T-helper 1 cell treated with Interleukin-12 subunit alpha and Interleukin-12 subunit beta and Interleukin-4 antibody, amounts not matched to agents 30 μg/mL and 1 μg/mL, for 36 hours (primary cell): Measurements from ENCODE around the gene ZNF630.
A peak's percentile ranks its signal among the peaks of the same experiment; 100 is the strongest.
"Not testable (repeated sequence)": the region's sequence is repeated elsewhere in the genome, so short reads cannot be mapped to it uniquely, and the experiment has no call there.

Experiments used
- H3K27ac Mint-ChIP-seq: one replicate; pipeline ENCODE4 v1.8.0; 2021; ENCODE audit warnings: mild to moderate bottlenecking, mixed read lengths
- H3K27me3 Mint-ChIP-seq: one replicate; pipeline ENCODE4 v1.8.0; 2021; ENCODE audit warnings: low read depth, mixed read lengths
- H3K36me3 Mint-ChIP-seq: one replicate; pipeline ENCODE4 v1.8.0; 2021; ENCODE audit warnings: low read depth, mixed read lengths
- H3K4me1 Mint-ChIP-seq: one replicate; pipeline ENCODE4 v1.8.0; 2021; ENCODE audit warnings: low read depth, mixed read lengths
- H3K4me3 Mint-ChIP-seq: one replicate; pipeline ENCODE4 v1.8.0; 2021; ENCODE audit warnings: mild to moderate bottlenecking, moderate library complexity, mixed read lengths
- H3K9me3 Mint-ChIP-seq: one replicate; pipeline ENCODE4 v1.8.0; 2021; ENCODE audit warnings: mixed read lengths

The ZNF630 gene

GRCh38 chrX:48071064-48071985 is at the start of gene ZNF630:
ZNF630 (minus strand) TSS chrX:48071640; CDS start chrX:48066886, 4,754 bp downstream.
- H3K4me1 Mint-ChIP-seq = peaks cover 7% of the 10 kb centered on the region
- H3K27me3 Mint-ChIP-seq = no peaks in the 10 kb centered on the region
- H3K4me3 Mint-ChIP-seq = peak within 1 kb of the TSS; percentile 86
- peaks cover 6% of the 10 kb centered on the region for H3K36me3 Mint-ChIP-seq
- peak within 1 kb of the TSS; percentile 79 for H3K27ac Mint-ChIP-seq
- no peaks in the 10 kb centered on the region for H3K9me3 Mint-ChIP-seq

DNA sequence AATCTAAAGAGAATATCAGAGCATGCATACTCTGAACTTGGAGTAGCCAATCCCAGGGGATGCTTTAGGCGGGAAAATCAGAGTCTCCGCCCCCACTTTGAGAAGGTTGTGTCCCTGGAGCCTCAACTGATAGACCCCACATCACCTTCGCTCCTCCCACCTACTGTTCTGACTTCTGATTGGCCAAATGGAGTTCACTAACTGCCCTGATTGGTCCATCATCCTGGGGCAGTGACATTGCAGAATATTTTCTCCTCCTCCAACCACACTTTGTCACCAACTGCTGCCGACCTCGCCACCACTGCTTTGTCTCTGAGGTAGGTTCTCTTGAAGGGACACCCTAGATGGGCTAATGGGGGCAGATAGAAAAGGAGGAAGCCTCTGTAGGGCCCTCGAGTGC is 36.3 kb upstream of the ZNF630 start:
- Mint-ChIP-seq H3K27me3 (peaks cover 3% of the 10 kb centered on the region), H3K9me3 (no peaks in the 10 kb centered on the region), H3K4me1 (no peaks in the 10 kb centered on the region), H3K4me3 (no peak overlapping the region), H3K27ac (no peak overlapping the region), H3K36me3 (no peaks in the 10 kb centered on the region)

DNA sequence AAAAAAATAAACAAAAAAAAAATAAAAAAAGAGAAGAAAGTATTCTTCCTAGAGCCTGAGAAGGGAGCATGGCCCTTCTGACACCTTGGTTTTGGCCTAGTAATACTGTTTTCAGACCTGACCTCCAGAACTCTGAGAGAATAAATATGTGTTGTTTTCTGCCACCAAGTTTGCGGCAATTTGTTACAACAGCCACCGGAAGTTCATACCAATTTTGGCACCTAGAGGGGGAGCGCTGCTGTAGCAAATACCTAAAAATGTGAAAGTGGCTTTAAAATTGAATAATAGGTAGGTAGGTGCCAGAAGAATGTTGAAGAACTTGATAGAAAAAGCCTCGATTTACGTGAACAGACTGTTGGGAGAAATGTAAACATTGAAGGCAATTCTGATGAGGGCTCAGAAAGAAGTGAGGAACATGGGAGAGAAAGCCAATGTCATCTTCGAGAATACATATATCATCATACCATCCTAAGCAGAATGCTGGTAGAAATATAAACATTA is 31.5 kb upstream of the ZNF630 start:
- H3K4me1 Mint-ChIP-seq = no peaks in the 10 kb centered on the region
- H3K36me3 Mint-ChIP-seq = no peaks in the 10 kb centered on the region
- peaks cover 3% of the 10 kb centered on the region for H3K27me3 Mint-ChIP-seq
- H3K27ac Mint-ChIP-seq = no peak overlapping the region
- no peak overlapping the region for H3K4me3 Mint-ChIP-seq
- H3K9me3 Mint-ChIP-seq = no peaks in the 10 kb centered on the region

DNA sequence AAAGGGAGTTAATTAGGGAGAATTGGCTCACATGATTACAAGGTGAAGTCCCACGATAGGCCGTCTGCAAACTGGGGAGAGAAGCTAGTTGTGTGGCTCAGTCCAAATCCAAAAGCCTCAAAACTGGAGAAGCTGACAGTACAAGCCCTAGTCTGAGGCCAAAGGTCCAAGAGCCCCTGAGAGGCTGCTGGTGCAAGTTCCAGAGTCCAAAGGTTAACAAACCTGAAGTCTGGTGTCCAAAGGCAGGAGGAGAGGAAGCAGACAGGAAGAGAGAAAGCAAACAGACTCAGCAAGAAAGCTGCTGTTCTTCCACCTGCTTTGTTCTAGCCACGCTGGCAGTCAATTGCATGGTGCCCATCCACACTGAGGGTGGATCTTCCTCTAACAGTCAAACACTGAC is 30.0 kb upstream of the ZNF630 start:
- H3K4me3 Mint-ChIP-seq = no peak overlapping the region
- H3K9me3 Mint-ChIP-seq = no peaks in the 10 kb centered on the region
- peaks cover 3% of the 10 kb centered on the region for H3K27me3 Mint-ChIP-seq
- H3K27ac Mint-ChIP-seq = no peak overlapping the region
- no peaks in the 10 kb centered on the region for H3K36me3 Mint-ChIP-seq
- H3K4me1 Mint-ChIP-seq = no peaks in the 10 kb centered on the region

GRCh38 chrX:48092558-48092957 is 21.1 kb upstream of the ZNF630 start:
- H3K36me3 Mint-ChIP-seq, H3K9me3 Mint-ChIP-seq, H3K4me3 Mint-ChIP-seq, H3K27me3 Mint-ChIP-seq, H3K4me1 Mint-ChIP-seq, H3K27ac Mint-ChIP-seq: not testable (repeated sequence)

DNA sequence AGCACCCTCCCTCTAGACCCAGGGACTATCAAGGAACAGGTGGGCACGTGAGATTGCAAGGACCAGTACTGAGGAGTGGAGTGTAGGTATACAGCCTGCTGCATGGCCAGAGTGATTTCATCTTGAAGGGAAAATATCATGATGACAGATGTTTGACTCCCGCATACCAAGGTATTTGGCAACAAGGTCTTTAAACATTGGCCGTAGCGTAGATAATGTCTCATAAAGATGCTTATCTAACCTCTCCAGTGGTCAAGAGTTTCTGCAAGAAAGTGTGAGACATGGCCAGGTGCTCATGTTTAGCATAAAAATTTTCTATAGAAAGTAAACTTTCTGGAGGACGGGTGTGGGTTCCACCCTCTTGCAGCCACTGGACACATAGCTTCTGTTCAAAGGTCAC is 18.7 kb upstream of the ZNF630 start:
- Mint-ChIP-seq H3K4me1 (no peaks in the 10 kb centered on the region), H3K9me3 (no peaks in the 10 kb centered on the region), H3K27me3 (no peaks in the 10 kb centered on the region), H3K36me3 (no peaks in the 10 kb centered on the region), H3K27ac (no peak overlapping the region), H3K4me3 (no peak overlapping the region)

DNA sequence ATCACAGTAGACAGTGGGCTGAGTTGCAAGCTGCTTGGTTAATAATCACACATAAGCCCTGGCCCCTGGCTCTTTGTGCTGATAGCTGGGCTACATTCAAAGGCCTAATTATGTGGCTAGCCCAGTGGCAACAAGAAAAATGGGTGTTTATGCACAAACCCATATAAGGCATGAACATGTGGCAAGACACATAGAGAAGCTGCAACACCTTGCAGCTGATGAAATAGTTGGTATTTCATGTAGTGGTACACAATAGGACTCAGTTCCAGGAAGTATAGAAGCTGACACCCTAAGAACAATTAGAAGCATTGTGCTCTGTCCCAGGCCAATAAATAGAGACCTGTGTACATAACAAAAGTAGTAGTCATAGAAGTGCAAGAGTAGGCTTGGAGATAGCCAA is 14.6 kb upstream of the ZNF630 start:
- no peak overlapping the region for H3K27ac Mint-ChIP-seq
- no peak overlapping the region for H3K4me3 Mint-ChIP-seq
- H3K36me3 Mint-ChIP-seq = no peaks in the 10 kb centered on the region
- no peaks in the 10 kb centered on the region for H3K4me1 Mint-ChIP-seq
- no peaks in the 10 kb centered on the region for H3K27me3 Mint-ChIP-seq
- no peaks in the 10 kb centered on the region for H3K9me3 Mint-ChIP-seq

- Mint-ChIP-seq H3K27ac (no peak overlapping the region), H3K36me3 (no peaks in the 10 kb centered on the region), H3K9me3 (no peaks in the 10 kb centered on the region), H3K27me3 (no peaks in the 10 kb centered on the region), H3K4me1 (no peaks in the 10 kb centered on the region), H3K4me3 (no peak overlapping the region)
These were observed 12.3 kb upstream of the ZNF630 start for GRCh38 chrX:48083706-48084105.

DNA sequence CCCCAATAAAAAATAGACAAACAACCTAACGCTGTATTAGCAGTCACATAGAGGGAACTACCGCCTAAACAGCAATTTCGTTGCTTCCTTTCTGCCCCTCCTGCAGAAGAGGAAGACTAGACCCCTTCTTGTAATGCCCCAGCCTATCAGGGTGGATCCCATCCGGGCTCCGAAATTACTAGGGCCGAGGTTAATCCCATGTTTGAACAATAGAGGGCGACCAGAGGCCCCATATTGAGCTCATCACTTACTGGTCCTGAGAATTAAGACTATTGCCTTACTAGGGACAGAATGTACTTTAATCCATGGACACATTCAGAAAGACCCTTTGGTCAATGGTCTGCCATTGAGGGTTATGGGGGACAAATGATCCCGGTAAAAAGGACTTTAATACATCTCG is 11.8 kb upstream of the ZNF630 start:
- no peaks in the 10 kb centered on the region for H3K36me3 Mint-ChIP-seq
- H3K27ac Mint-ChIP-seq = no peak overlapping the region

GRCh38 chrX:48076343-48076742 is 4.9 kb upstream of the ZNF630 start:
- Mint-ChIP-seq H3K27ac (no peak overlapping the region), H3K36me3 (no peaks in the 10 kb centered on the region), H3K4me3 (no peak overlapping the region), H3K4me1 (no peaks in the 10 kb centered on the region), H3K9me3 (no peaks in the 10 kb centered on the region), H3K27me3 (no peaks in the 10 kb centered on the region)

More for the DNA sequence above, 11.8 kb upstream of the ZNF630 start:
- no peaks in the 10 kb centered on the region for H3K9me3 Mint-ChIP-seq
- no peaks in the 10 kb centered on the region for H3K27me3 Mint-ChIP-seq
- H3K4me3 Mint-ChIP-seq = no peak overlapping the region
- no peaks in the 10 kb centered on the region for H3K4me1 Mint-ChIP-seq

DNA sequence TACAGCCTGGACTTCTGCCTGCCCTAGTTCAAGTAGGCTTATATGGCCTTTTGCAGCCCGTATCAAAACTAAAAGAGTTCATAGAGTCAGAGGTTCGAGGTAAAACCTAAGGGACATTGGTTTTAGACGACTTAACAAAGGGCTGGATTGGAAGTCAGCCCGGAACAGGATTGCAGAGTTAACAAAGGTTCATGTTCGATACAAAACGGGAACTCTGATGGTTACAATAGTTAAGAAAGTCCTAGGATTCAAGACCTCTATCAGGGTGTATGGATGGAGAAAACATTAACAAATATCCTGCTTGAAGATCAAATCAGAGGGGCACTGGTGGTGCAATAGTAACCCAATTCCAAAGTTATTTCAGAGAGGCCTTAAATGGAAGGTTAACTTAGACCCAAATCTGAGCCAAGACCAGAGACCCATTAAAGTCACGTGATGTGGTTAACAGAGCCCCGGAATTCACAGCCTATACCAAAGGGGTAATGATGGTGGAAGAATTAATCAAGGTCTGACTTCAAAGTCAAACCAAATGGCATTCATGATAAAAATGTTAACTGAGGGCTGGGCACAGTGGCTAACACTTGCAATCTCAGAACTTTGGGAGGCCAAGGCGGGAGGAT is 656 bp upstream of the ZNF630 start:
- H3K36me3 Mint-ChIP-seq = peaks cover 6% of the 10 kb centered on the region
- H3K27me3 Mint-ChIP-seq = no peaks in the 10 kb centered on the region
- H3K9me3 Mint-ChIP-seq = no peaks in the 10 kb centered on the region
- H3K4me1 Mint-ChIP-seq = peaks cover 7% of the 10 kb centered on the region
- peak overlapping the region; percentile 36 for H3K27ac Mint-ChIP-seq
- peak overlapping the region; percentile 86 for H3K4me3 Mint-ChIP-seq

GRCh38 chrX:48068096-48068887 is 3.1 kb downstream of the ZNF630 start:
- no peak overlapping the region for H3K4me3 Mint-ChIP-seq
- no peaks in the 10 kb centered on the region for H3K27me3 Mint-ChIP-seq
- no peak overlapping the region for H3K27ac Mint-ChIP-seq
- peaks cover 7% of the 10 kb centered on the region for H3K4me1 Mint-ChIP-seq
- H3K36me3 Mint-ChIP-seq = peaks cover 6% of the 10 kb centered on the region
- no peaks in the 10 kb centered on the region for H3K9me3 Mint-ChIP-seq

DNA sequence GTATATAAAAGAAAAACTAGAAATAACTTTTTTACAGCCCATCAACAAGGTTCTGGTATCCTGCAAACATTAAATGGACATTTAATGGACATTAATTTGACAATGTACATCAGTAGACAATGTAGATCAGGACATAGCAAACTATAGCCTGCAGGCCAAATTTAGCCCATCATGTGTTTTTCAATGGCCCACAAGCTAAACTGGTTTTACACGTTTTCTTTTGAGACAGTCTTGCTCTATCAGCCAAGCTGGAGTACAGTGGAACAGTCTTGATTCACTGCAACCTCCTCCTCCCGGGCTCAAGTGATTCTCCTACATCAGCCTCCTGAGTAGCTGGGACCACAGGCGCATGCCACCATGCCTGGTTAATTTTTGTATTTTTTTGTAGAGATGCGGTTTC is 7.2 kb downstream of the ZNF630 start:
- H3K4me1 Mint-ChIP-seq = no peaks in the 10 kb centered on the region
- H3K9me3 Mint-ChIP-seq = peaks cover 6% of the 10 kb centered on the region
- no peak overlapping the region for H3K27ac Mint-ChIP-seq
- H3K36me3 Mint-ChIP-seq = peaks cover 6% of the 10 kb centered on the region
- no peak overlapping the region for H3K4me3 Mint-ChIP-seq
- no peaks in the 10 kb centered on the region for H3K27me3 Mint-ChIP-seq

DNA sequence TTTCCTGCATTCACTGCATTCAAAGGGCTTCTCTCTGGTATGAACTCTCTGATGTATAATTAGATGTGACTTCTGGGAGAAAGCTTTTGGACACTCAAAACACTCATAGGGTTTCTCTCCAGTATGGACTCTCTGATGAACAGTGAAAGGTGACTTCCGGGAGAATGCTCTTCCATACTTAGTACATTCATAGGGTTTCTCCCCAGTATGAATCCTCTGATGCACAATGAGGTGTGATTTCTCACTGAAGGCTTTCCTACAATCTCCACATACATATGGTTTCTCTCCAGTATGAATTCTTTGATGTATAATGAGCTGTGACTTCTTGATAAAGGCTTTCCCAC is 12.2 kb downstream of the ZNF630 start:
- H3K27ac Mint-ChIP-seq = no peak overlapping the region
- H3K36me3 Mint-ChIP-seq = peaks cover 9% of the 10 kb centered on the region

More for the DNA sequence above, 12.2 kb downstream of the ZNF630 start:
- H3K4me1 Mint-ChIP-seq = no peaks in the 10 kb centered on the region
- no peak overlapping the region for H3K4me3 Mint-ChIP-seq
- no peaks in the 10 kb centered on the region for H3K27me3 Mint-ChIP-seq
- peaks cover 24% of the 10 kb centered on the region for H3K9me3 Mint-ChIP-seq
